Stomach (tissue), 9 donors: Measurements from ENCODE around the gene NFIX. TPM values are rescaled to one million over a fixed set of nuclear protein-coding genes. Genes with fewer than 3 reads are reported as not detected.

Source experiments
- DNase-seq, 2 donors: peaks; one replicate each; pipeline versions ENCODE4 v3.0.0 to v3.0.0-alpha.2; 2013 to 2019
- H3K27ac ChIP-seq, 5 donors: fragments of 200-600 bp in 4 of 5; sonication (generic) in 4 of 5; one replicate each; pipeline ENCODE4 v1.5.1; 2013 to 2019; ENCODE audit warnings: mild to moderate bottlenecking in 1 of 5, moderate library complexity in 1 of 5
- H3K27me3 ChIP-seq, 3 donors: fragments of 200-600 bp; sonication (generic); one replicate each; pipeline ENCODE4 v1.5.1; 2017 to 2019; ENCODE audit warnings: mixed run types in 1 of 3
- H3K36me3 ChIP-seq, 4 donors: fragments of 200-600 bp; sonication (generic); 1 replicate in 3 of 4; 2 replicates in 1 of 4; pipeline ENCODE4 v1.5.1; 2016 to 2019
- H3K4me1 ChIP-seq, 4 donors: fragments of 200-600 bp; sonication (generic); one replicate each; pipeline ENCODE4 v1.5.1; 2016 to 2019
- H3K4me3 ChIP-seq, 4 donors: fragments of 200-600 bp; sonication (generic) in 3 of 4; one replicate each; pipeline ENCODE4 v1.5.1; 2016 to 2019; ENCODE audit warnings: mild to moderate bottlenecking in 1 of 4
- H3K9me3 ChIP-seq, 4 donors: fragments of 200-600 bp; sonication (generic); one replicate each; pipeline ENCODE4 v1.5.1; 2016 to 2019
- CTCF ChIP-seq, 7 experiments: fragments of 450-650 bp in 4 of 7; fragments of 200-600 bp in 3 of 7; sonication (generic) in 3 of 7; IDR thresholded peaks; one replicate each; pipeline ENCODE4 v1.5.1; 2016 to 2019; ENCODE audit warnings: antibody characterized with exemption in 7 of 7, control low read depth in 2 of 7, mild to moderate bottlenecking in 1 of 7
- EP300 ChIP-seq: sonication (generic); formaldehyde crosslinking; IDR thresholded peaks from one replicate; pipeline ENCODE4 v1.6.1; 2017; ENCODE audit warnings: antibody characterized with exemption
- POLR2A ChIP-seq, 4 donors: fragments of 450-650 bp; IDR thresholded peaks; one replicate each; pipeline ENCODE4 v1.6.1; 2016; ENCODE audit warnings: antibody characterized with exemption in 4 of 4, control low read depth in 2 of 4, mild to moderate bottlenecking in 1 of 4, moderate library complexity in 1 of 4
- POLR2AphosphoS5 ChIP-seq, 3 donors: sonication (generic); formaldehyde crosslinking; IDR thresholded peaks; one replicate each; pipeline ENCODE4 v1.6.1; 2016; ENCODE audit warnings: antibody characterized with exemption in 3 of 3
- WGBS, 5 donors: extraction: QIAGEN DNeasy Blood & Tissue Kit in 3 of 5; methylation state at CpG; one replicate each; pipeline versions ENCODE4 v1.1.5 to v1.1.7; 2013 to 2018; 5-methylcytosine and 5-hydroxymethylcytosine counted together
- intact Hi-C: fragments of 100-400 bp; cut with DNase I; formaldehyde crosslinking; loops from one replicate; pipeline ENCODE4 v1.15.1; 2023; ENCODE audit warnings: low total_unique reads
- polyA plus RNA-seq, 3 donors: library from polyadenylated mRNA; stranded (reverse); fragments of 200-250 nt; gene quantifications; one replicate each; pipeline ENCODE4 v1.2.3, GENCODE V29; 2013
- total RNA-seq, 5 donors: library from RNA; depleted of rRNA; stranded (reverse); fragments of >200 nt; gene quantifications; one replicate each; pipeline versions ENCODE4 v1.1.0 to v1.2.3, GENCODE V29; 2014 to 2016
- donor health status: healthy with polysubstance abuse.
- donor health status: Bipolar disorder and iron deficiency.
- donor health status: healthy.

NFIX gene
- total and polyA plus RNA-seq, 8 donors = 11.5 to 183 (median 37.6) TPM

- Histone ChIP-seq H3K27me3 (no peaks in the 10 kb centered on the region), H3K36me3 (no peaks in the 10 kb centered on the region), H3K27ac (peak overlapping the region in 1 of 5 donors; percentile 22), H3K9me3 (no peaks in the 10 kb centered on the region), H3K4me1 (peaks cover 48 to 90% (median 66%) of the 10 kb centered on the region in 4 donors), H3K4me3 (no peak overlapping the region)
- intact Hi-C loops = loop anchor here (5.0 kb wide), 1 partner anchor 60 kb away; no protein-coding TSS in a partner anchor
- no peak for TF ChIP-seq EP300
- no peak for TF ChIP-seq CTCF (IDR thresholded peaks at IDR 0.05)
- TF ChIP-seq POLR2AphosphoS5 (IDR thresholded peaks at IDR 0.05) = no peak
- no peak for TF ChIP-seq POLR2A (IDR thresholded peaks at IDR 0.05)
- no peak for DNase-seq
- WGBS, 5 donors = 56 to 83% (median 64%) methylated on average over 7 of the region's 7 CpGs
These were observed 52.1 kb downstream of the NFIX start for GRCh38 chr19:13047374-13047773.

DNA sequence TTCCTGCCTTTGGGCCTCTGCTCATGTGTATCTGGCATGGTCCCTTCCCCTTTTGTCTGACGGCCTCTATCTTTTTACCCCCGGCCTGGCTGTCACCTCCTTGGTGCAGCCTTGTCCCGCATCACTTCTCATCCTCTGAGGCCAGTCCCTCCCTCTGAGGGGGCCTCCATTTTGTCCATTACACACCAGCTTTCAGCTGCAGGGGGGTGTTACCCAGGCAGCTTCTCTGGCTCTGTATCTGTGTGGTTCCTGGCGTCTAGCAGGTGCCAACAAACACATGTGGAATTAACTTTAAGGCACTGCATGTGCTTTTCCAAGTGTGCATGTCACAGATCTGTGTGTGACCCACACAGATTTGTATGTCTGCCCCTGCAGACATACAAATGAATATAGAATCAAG, 55.0 kb downstream of the NFIX start:
- Histone ChIP-seq H3K9me3 (no peaks in the 10 kb centered on the region), H3K27me3 (no peaks in the 10 kb centered on the region), H3K36me3 (no peaks in the 10 kb centered on the region), H3K27ac (peak overlapping the region in 2 of 5 donors; percentile 92 to 94), H3K4me1 (peaks cover 59 to 90% (median 73%) of the 10 kb centered on the region in 4 donors), H3K4me3 (no peak overlapping the region)
- 44 to 62% (median 51%) methylated on average over 4 of the region's 4 CpGs for WGBS, 5 donors
- TF ChIP-seq POLR2A (IDR thresholded peaks at IDR 0.05) = no peak
- TF ChIP-seq EP300 = no peak
- no peak for TF ChIP-seq POLR2AphosphoS5 (IDR thresholded peaks at IDR 0.05)
- intact Hi-C loops = no loop called here
- DNase-seq = no peak

DNA sequence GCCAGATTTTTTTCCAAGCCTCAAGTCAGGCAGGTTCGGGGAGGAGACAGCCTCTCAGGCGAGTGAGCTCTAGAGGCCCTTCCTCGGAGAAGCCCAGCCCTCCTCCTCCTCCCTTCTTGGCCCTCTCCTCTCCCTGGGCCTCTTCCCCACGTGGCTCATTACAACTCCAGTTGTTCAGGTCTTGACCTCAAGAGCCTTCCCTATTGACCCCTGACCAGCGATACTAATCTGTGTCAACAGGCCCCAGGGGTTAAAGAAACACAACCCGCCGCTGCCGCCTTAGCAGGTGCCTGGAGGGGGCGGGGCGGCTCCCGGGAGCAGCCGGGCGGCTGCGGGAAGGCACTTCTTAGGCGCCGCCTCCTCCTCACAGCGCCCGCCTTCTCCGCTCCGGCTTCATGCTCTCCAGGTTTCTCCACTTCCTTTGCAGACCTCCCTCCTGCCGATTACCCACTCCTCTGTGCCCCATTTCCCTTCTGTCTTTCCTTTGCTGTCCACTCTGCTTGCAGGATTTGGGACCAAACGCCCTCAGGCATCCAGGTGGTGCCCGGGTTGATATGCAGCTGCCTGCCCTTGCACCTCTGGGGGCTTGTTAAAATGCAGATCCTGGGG, 56.4 kb downstream of the NFIX start:
- Histone ChIP-seq H3K27ac (peak overlapping the region; percentile 9 to 95 (median 92)), H3K36me3 (no peaks in the 10 kb centered on the region), H3K27me3 (no peaks in the 10 kb centered on the region), H3K9me3 (no peaks in the 10 kb centered on the region), H3K4me1 (peaks cover 67 to 90% (median 78%) of the 10 kb centered on the region in 4 donors), H3K4me3 (peak overlapping the region in 2 of 4 donors; percentile 17 to 29)
- TF ChIP-seq EP300 (no peak), POLR2AphosphoS5 (IDR thresholded peaks at IDR 0.05) (peak in 1 of 3 donors; percentile 26)
- WGBS, 5 donors = 1 to 5% (median 2%) methylated on average over 19 to 23 of the region's 23 CpGs
- peak; percentile 88 to 92 for DNase-seq
- intact Hi-C loops = no loop called here

GRCh38 chr19:13052447-13053175, 57.3 kb downstream of the NFIX start:
- H3K9me3 ChIP-seq = no peaks in the 10 kb centered on the region
- no peak overlapping the region for H3K4me3 ChIP-seq
- WGBS, 5 donors = 40 to 59% (median 48%) methylated on average over 11 to 12 of the region's 12 CpGs
- DNase-seq = no peak
- intact Hi-C loops = no loop called here
- H3K27me3 ChIP-seq = no peaks in the 10 kb centered on the region
- H3K4me1 ChIP-seq = peaks cover 76 to 91% (median 84%) of the 10 kb centered on the region in 4 donors
- H3K27ac ChIP-seq = peak overlapping the region; percentile 3 to 95 (median 92)
- H3K36me3 ChIP-seq = no peaks in the 10 kb centered on the region
- TF ChIP-seq CTCF (IDR thresholded peaks at IDR 0.05) (no peak), POLR2A (IDR thresholded peaks at IDR 0.05) (no peak), POLR2AphosphoS5 (IDR thresholded peaks at IDR 0.05) (no peak), EP300 (no peak)

GRCh38 chr19:13053238-13053637, 58.0 kb downstream of the NFIX start:
- peak in 1 of 2 donors; percentile 60 for DNase-seq
- Histone ChIP-seq H3K27me3 (no peaks in the 10 kb centered on the region), H3K4me1 (peaks cover 83 to 91% (median 87%) of the 10 kb centered on the region in 4 donors), H3K27ac (peak overlapping the region; percentile 53 to 95 (median 92)), H3K9me3 (no peaks in the 10 kb centered on the region), H3K4me3 (no peak overlapping the region), H3K36me3 (no peaks in the 10 kb centered on the region)
- no peak for TF ChIP-seq POLR2A (IDR thresholded peaks at IDR 0.05)
- intact Hi-C loops = no loop called here
- WGBS, 5 donors = 35 to 42% (median 40%) methylated on average over 3 of the region's 3 CpGs
